ENCODE results near the gene ACAA1. TPM values are rescaled to one million over a fixed set of nuclear protein-coding genes. Genes with fewer than 3 reads are reported as not detected.

ACAA1 gene
- total RNA-seq, 1 experiment from 2014 or later: 52.0 TPM

DNA sequence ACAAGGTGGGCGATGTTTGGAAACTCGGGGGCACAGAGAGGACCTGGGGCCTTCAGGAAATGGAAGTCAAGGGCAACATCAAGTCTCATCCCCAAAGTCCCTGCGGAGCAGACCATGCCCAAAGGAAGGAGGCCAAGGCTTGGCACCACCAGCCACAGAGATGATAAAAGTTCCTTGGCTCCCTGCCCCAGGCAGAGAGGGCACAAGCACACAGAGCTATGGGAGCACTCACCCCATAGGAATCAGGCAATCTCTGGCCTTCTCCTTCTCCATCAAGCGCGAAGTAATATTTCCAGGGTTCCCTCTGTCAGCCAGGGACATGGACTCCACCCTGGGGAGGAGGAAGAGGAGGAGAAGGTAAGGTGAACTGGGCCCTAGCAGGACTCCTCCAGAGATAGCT, 7.9 kb downstream of the ACAA1 start:
- Histone ChIP-seq H3K27ac (ENCODE audit: low read length) (no peak overlapping the region), H3K4me1 (ENCODE audit: control insufficient read depth, insufficient read depth, low read length) (no peaks in the 10 kb centered on the region), H3K4me3 (ENCODE audit: low read depth in 2 of 2, low read length in 2 of 2) (no peak overlapping the region), H3K9me3 (ENCODE audit: control insufficient read depth, insufficient read depth, low read depth, low read length) (no peaks in the 10 kb centered on the region), H3K27me3 (ENCODE audit: control insufficient read depth, insufficient read depth, low read length) (no peaks in the 10 kb centered on the region), H3K36me3 (ENCODE audit: control insufficient read depth, insufficient read depth, low read length) (peaks cover 2% of the 10 kb centered on the region; the same call in 1 of the 2 replicates)
- TF ChIP-seq TCF7L2 (IDR thresholded peaks at IDR 0.05; ENCODE audit: low read depth, low read length) (no peak), POLR2AphosphoS5 (IDR thresholded peaks at IDR 0.05; ENCODE audit: low read depth, low read length) (no peak), REST (IDR thresholded peaks at IDR 0.05; ENCODE audit: insufficient read depth in 1 of 2, low read depth in 2 of 2, low read length in 1 of 2) (no peak), SIN3A (IDR thresholded peaks at IDR 0.05; ENCODE audit: borderline replicate concordance, insufficient read depth, low read depth, low read length) (no peak)
- TF ChIP-seq, protein P1, sequence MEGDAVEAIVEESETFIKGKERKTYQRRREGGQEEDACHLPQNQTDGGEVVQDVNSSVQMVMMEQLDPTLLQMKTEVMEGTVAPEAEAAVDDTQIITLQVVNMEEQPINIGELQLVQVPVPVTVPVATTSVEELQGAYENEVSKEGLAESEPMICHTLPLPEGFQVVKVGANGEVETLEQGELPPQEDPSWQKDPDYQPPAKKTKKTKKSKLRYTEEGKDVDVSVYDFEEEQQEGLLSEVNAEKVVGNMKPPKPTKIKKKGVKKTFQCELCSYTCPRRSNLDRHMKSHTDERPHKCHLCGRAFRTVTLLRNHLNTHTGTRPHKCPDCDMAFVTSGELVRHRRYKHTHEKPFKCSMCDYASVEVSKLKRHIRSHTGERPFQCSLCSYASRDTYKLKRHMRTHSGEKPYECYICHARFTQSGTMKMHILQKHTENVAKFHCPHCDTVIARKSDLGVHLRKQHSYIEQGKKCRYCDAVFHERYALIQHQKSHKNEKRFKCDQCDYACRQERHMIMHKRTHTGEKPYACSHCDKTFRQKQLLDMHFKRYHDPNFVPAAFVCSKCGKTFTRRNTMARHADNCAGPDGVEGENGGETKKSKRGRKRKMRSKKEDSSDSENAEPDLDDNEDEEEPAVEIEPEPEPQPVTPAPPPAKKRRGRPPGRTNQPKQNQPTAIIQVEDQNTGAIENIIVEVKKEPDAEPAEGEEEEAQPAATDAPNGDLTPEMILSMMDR (IDR thresholded peaks at IDR 0.05): no peak
- no TSS peak for BruUV-seq (replicated peaks)
- ChIA-PET CTCF (no interaction called here), POLR2A (no interaction called here)
- DNase-seq (ENCODE audit: low read depth, low spot score) (no peak), ATAC-seq (no peak)
- in situ Hi-C loops (cut with HindIII; ENCODE audit: low pct_unique_long_range_greater_than_20kb, low sequenced_read_pairs) (no loop called here), intact Hi-C loops (cut with micrococcal nuclease; ENCODE audit: unreplicated experiment) (no loop called here)

DNA sequence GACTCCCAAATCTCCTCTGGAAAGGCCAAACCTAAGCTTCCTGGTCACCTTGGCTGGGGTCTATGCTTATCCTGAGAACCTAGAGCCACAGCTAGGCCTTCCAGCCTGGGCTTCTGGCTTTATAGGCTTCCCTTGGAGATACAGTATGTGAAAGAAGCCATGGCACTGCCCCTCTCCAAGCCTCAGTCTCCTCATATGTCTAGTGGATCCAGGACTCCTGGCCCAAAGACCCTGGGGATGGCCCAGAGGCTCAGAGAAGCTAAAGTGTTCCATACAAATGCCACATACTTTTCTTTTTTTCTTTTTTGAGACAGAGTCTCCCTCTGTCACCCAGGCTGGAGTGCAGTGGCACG, 8.6 kb downstream of the ACAA1 start:
- Histone ChIP-seq H3K4me1 (ENCODE audit: control insufficient read depth, insufficient read depth, low read length) (no peaks in the 10 kb centered on the region), H3K27me3 (ENCODE audit: control insufficient read depth, insufficient read depth, low read length) (no peaks in the 10 kb centered on the region), H3K36me3 (ENCODE audit: control insufficient read depth, insufficient read depth, low read length) (peaks cover 2% of the 10 kb centered on the region), H3K4me3 (ENCODE audit: low read depth in 2 of 2, low read length in 2 of 2) (no peak overlapping the region), H3K9me3 (ENCODE audit: control insufficient read depth, insufficient read depth, low read depth, low read length) (no peaks in the 10 kb centered on the region), H3K27ac (ENCODE audit: low read length) (no peak overlapping the region)
- in situ Hi-C loops (cut with HindIII; ENCODE audit: low pct_unique_long_range_greater_than_20kb, low sequenced_read_pairs): no loop called here
- TF ChIP-seq TCF7L2 (IDR thresholded peaks at IDR 0.05; ENCODE audit: low read depth, low read length) (no peak), REST (IDR thresholded peaks at IDR 0.05; ENCODE audit: insufficient read depth in 1 of 2, low read depth in 2 of 2, low read length in 1 of 2) (no peak), SIN3A (IDR thresholded peaks at IDR 0.05; ENCODE audit: borderline replicate concordance, insufficient read depth, low read depth, low read length) (no peak)
- intact Hi-C loops (cut with micrococcal nuclease; ENCODE audit: unreplicated experiment): no loop called here
- no TSS peak for BruUV-seq (replicated peaks)
- POLR2A ChIA-PET: interaction anchor here (0.6 to 0.8 kb wide), 2 partner anchors 9 to 11 kb away, joined by 4 to 6 read pairs; no protein-coding TSS in a partner anchor
- ATAC-seq: no peak
- CTCF ChIA-PET: no interaction called here
- DNase-seq (ENCODE audit: low read depth, low spot score): no peak
